Stomach (tissue), 9 donors: ENCODE data around the gene DEF6. TPM values are rescaled to one million over a fixed set of nuclear protein-coding genes. Genes with fewer than 3 reads are reported as not detected.

Source experiments
- DNase-seq, 2 donors: peaks; one replicate each; pipeline versions ENCODE4 v3.0.0 to v3.0.0-alpha.2; 2013 to 2019
- H3K27ac ChIP-seq, 5 donors: fragments of 200-600 bp in 4 of 5; sonication (generic) in 4 of 5; one replicate each; pipeline ENCODE4 v1.5.1; 2013 to 2019; ENCODE audit warnings: mild to moderate bottlenecking in 1 of 5, moderate library complexity in 1 of 5
- H3K27me3 ChIP-seq, 3 donors: fragments of 200-600 bp; sonication (generic); one replicate each; pipeline ENCODE4 v1.5.1; 2017 to 2019; ENCODE audit warnings: mixed run types in 1 of 3
- H3K36me3 ChIP-seq, 4 donors: fragments of 200-600 bp; sonication (generic); 1 replicate in 3 of 4; 2 replicates in 1 of 4; pipeline ENCODE4 v1.5.1; 2016 to 2019
- H3K4me1 ChIP-seq, 4 donors: fragments of 200-600 bp; sonication (generic); one replicate each; pipeline ENCODE4 v1.5.1; 2016 to 2019
- H3K4me3 ChIP-seq, 4 donors: fragments of 200-600 bp; sonication (generic) in 3 of 4; one replicate each; pipeline ENCODE4 v1.5.1; 2016 to 2019; ENCODE audit warnings: mild to moderate bottlenecking in 1 of 4
- H3K9me3 ChIP-seq, 4 donors: fragments of 200-600 bp; sonication (generic); one replicate each; pipeline ENCODE4 v1.5.1; 2016 to 2019
- CTCF ChIP-seq, 7 experiments: fragments of 450-650 bp in 4 of 7; fragments of 200-600 bp in 3 of 7; sonication (generic) in 3 of 7; IDR thresholded peaks; one replicate each; pipeline ENCODE4 v1.5.1; 2016 to 2019; ENCODE audit warnings: antibody characterized with exemption in 7 of 7, control low read depth in 2 of 7, mild to moderate bottlenecking in 1 of 7
- EP300 ChIP-seq: sonication (generic); formaldehyde crosslinking; IDR thresholded peaks from one replicate; pipeline ENCODE4 v1.6.1; 2017; ENCODE audit warnings: antibody characterized with exemption
- POLR2A ChIP-seq, 4 donors: fragments of 450-650 bp; IDR thresholded peaks; one replicate each; pipeline ENCODE4 v1.6.1; 2016; ENCODE audit warnings: antibody characterized with exemption in 4 of 4, control low read depth in 2 of 4, mild to moderate bottlenecking in 1 of 4, moderate library complexity in 1 of 4
- POLR2AphosphoS5 ChIP-seq, 3 donors: sonication (generic); formaldehyde crosslinking; IDR thresholded peaks; one replicate each; pipeline ENCODE4 v1.6.1; 2016; ENCODE audit warnings: antibody characterized with exemption in 3 of 3
- WGBS, 5 donors: extraction: QIAGEN DNeasy Blood & Tissue Kit in 3 of 5; methylation state at CpG; one replicate each; pipeline versions ENCODE4 v1.1.5 to v1.1.7; 2013 to 2018; 5-methylcytosine and 5-hydroxymethylcytosine counted together
- intact Hi-C: fragments of 100-400 bp; cut with DNase I; formaldehyde crosslinking; loops from one replicate; pipeline ENCODE4 v1.15.1; 2023; ENCODE audit warnings: low total_unique reads
- polyA plus RNA-seq, 3 donors: library from polyadenylated mRNA; stranded (reverse); fragments of 200-250 nt; gene quantifications; one replicate each; pipeline ENCODE4 v1.2.3, GENCODE V29; 2013
- total RNA-seq, 5 donors: library from RNA; depleted of rRNA; stranded (reverse); fragments of >200 nt; gene quantifications; one replicate each; pipeline versions ENCODE4 v1.1.0 to v1.2.3, GENCODE V29; 2014 to 2016
- donor health status: healthy with polysubstance abuse.
- donor health status: Bipolar disorder and iron deficiency.
- donor health status: healthy.

Gene DEF6
- total and polyA plus RNA-seq, 8 donors: 4.9 to 35.3 (median 16.5) TPM

GRCh38 chr6:35309611-35310264, 12.1 kb downstream of the DEF6 start:
- DNase-seq: no peak
- H3K4me1 ChIP-seq: peaks cover 0 to 32% (median 2%) of the 10 kb centered on the region in 4 donors
- H3K27me3 ChIP-seq: no peaks in the 10 kb centered on the region
- no peak overlapping the region for H3K4me3 ChIP-seq
- TF ChIP-seq CTCF (IDR thresholded peaks at IDR 0.05) (no peak), EP300 (no peak), POLR2AphosphoS5 (IDR thresholded peaks at IDR 0.05) (no peak)
- WGBS, 5 donors: 90 to 96% (median 92%) methylated on average over 9 of the region's 9 CpGs
- intact Hi-C loops: no loop called here
- H3K36me3 ChIP-seq: peaks cover 0 to 3% (median 1%) of the 10 kb centered on the region in 4 donors
- peak overlapping the region in 2 of 5 donors; percentile 16 to 70 for H3K27ac ChIP-seq
- H3K9me3 ChIP-seq: no peaks in the 10 kb centered on the region

- TF ChIP-seq POLR2AphosphoS5 (IDR thresholded peaks at IDR 0.05) (no peak), POLR2A (IDR thresholded peaks at IDR 0.05) (no peak)
- DNase-seq: no peak
- Histone ChIP-seq H3K4me3 (no peak overlapping the region), H3K27me3 (no peaks in the 10 kb centered on the region), H3K4me1 (peaks cover 0 to 32% (median 2%) of the 10 kb centered on the region in 4 donors), H3K9me3 (no peaks in the 10 kb centered on the region), H3K36me3 (peaks cover 0 to 3% (median 1%) of the 10 kb centered on the region in 4 donors), H3K27ac (peak overlapping the region in 3 of 5 donors; percentile 16 to 70 (median 37))
- 77 to 86% (median 82%) methylated on average over 6 of the region's 6 CpGs for WGBS, 5 donors
- intact Hi-C loops: no loop called here
These were observed 12.7 kb downstream of the DEF6 start for GRCh38 chr6:35310265-35310831.

- WGBS, 5 donors: 51 to 77% (median 68%) methylated on average over 6 of the region's 6 CpGs
- no peaks in the 10 kb centered on the region for H3K9me3 ChIP-seq
- intact Hi-C loops: no loop called here
- peaks cover 0 to 32% (median 2%) of the 10 kb centered on the region in 4 donors for H3K4me1 ChIP-seq
- TF ChIP-seq EP300 (no peak), POLR2A (IDR thresholded peaks at IDR 0.05) (no peak), POLR2AphosphoS5 (IDR thresholded peaks at IDR 0.05) (no peak), CTCF (IDR thresholded peaks at IDR 0.05) (no peak)
- no peaks in the 10 kb centered on the region for H3K27me3 ChIP-seq
- DNase-seq: peak in 1 of 2 donors; percentile 50
- H3K27ac ChIP-seq: peak overlapping the region; percentile 4 to 70 (median 46)
- H3K4me3 ChIP-seq: no peak overlapping the region
- peaks cover 0 to 3% (median 1%) of the 10 kb centered on the region in 4 donors for H3K36me3 ChIP-seq
These were observed 13.9 kb downstream of the DEF6 start for GRCh38 chr6:35311390-35312075.

GRCh38 chr6:35312076-35312800, 14.6 kb downstream of the DEF6 start:
- WGBS, 5 donors: 86 to 92% (median 92%) methylated on average over 17 to 19 of the region's 19 CpGs
- no peak for DNase-seq

More at GRCh38 chr6:35312076-35312800, 14.6 kb downstream of the DEF6 start:
- H3K27ac ChIP-seq: peak overlapping the region in 4 of 5 donors; percentile 37 to 70 (median 58)
- no peaks in the 10 kb centered on the region for H3K9me3 ChIP-seq
- intact Hi-C loops: no loop called here
- no peaks in the 10 kb centered on the region for H3K27me3 ChIP-seq
- H3K36me3 ChIP-seq: peaks cover 0 to 3% (median 1%) of the 10 kb centered on the region in 4 donors
- TF ChIP-seq POLR2AphosphoS5 (IDR thresholded peaks at IDR 0.05) (no peak), CTCF (IDR thresholded peaks at IDR 0.05) (no peak), EP300 (no peak), POLR2A (IDR thresholded peaks at IDR 0.05) (no peak)
- H3K4me1 ChIP-seq: peaks cover 0 to 32% (median 2%) of the 10 kb centered on the region in 4 donors
- H3K4me3 ChIP-seq: no peak overlapping the region
